Neural cell (in vitro differentiated cells): ENCODE results near the gene MRPL28. TPM values are rescaled to one million over a fixed set of nuclear protein-coding genes. Genes with fewer than 3 reads are reported as not detected.

Experiments
- H2AFZ ChIP-seq: fragments of 200-600, 300-800 bp; sonication (generic), shearing (Covaris generic); 2 replicates; pipeline ENCODE4 v1.6.0; 2014; ENCODE audit warnings: low read depth, mild to moderate bottlenecking, antibody characterized with exemption, low read length, moderate library complexity
- H3F3A ChIP-seq: fragments of 200-600 bp; shearing (Covaris generic); 2 replicates; pipeline ENCODE4 v1.6.1; 2016; ENCODE audit warnings: mild to moderate bottlenecking, moderate library complexity, mixed read lengths, antibody characterized with exemption, low read length; ENCODE audit not compliant: insufficient read depth, poor library complexity, severe bottlenecking
- H3K27ac ChIP-seq: fragments of 200-600, 300-800 bp; sonication (generic), shearing (Covaris generic); 2 replicates; pipeline ENCODE4 v1.5.1; 2014; ENCODE audit warnings: mild to moderate bottlenecking, low read length, moderate library complexity
- H3K27me3 ChIP-seq: fragments of 300-800, 200-600 bp; sonication (generic), shearing (Covaris generic); 2 replicates; pipeline ENCODE4 v1.6.0; 2014; ENCODE audit warnings: mild to moderate bottlenecking, low read depth, low read length, moderate library complexity; ENCODE audit not compliant: insufficient read depth
- H3K36me3 ChIP-seq: fragments of 300-800, 200-600 bp; sonication (generic), shearing (Covaris generic); 2 replicates; pipeline ENCODE4 v1.5.1; 2014; ENCODE audit warnings: mild to moderate bottlenecking, antibody characterized with exemption, low read length, moderate library complexity; ENCODE audit not compliant: insufficient read depth
- H3K4me2 ChIP-seq: fragments of 300-800, 200-600 bp; sonication (generic), shearing (Covaris generic); 2 replicates; pipeline ENCODE4 v1.6.0; 2014; ENCODE audit warnings: mild to moderate bottlenecking, low read length
- H3K4me3 ChIP-seq: fragments of 300-800, 200-600 bp; sonication (generic), shearing (Covaris generic); 2 replicates; pipeline ENCODE4 v1.5.1; 2014; ENCODE audit warnings: mild to moderate bottlenecking, low read length, moderate library complexity
- H3K79me2 ChIP-seq: fragments of 200-600 bp; shearing (Covaris generic); replicated peaks from 2 replicates; pipeline ENCODE4 v1.6.0; 2014; ENCODE audit warnings: mild to moderate bottlenecking, low read length, moderate library complexity; ENCODE audit not compliant: insufficient read depth
- H3K9ac ChIP-seq: fragments of 300-800, 200-600 bp; sonication (generic), shearing (Covaris generic); 2 replicates; pipeline ENCODE4 v1.6.1; 2016; ENCODE audit warnings: mild to moderate bottlenecking, low read length, mixed read lengths
- H3K9me2 ChIP-seq: fragments of 200-600 bp; shearing (Covaris generic); 2 replicates; pipeline ENCODE4 v1.6.1; 2016; ENCODE audit warnings: mild to moderate bottlenecking, low read length, mixed read lengths; ENCODE audit not compliant: insufficient read depth
- H3K9me3 ChIP-seq: fragments of 200-600, 300-800 bp; sonication (generic), shearing (Covaris generic); 2 replicates; pipeline ENCODE4 v1.6.1; 2016; ENCODE audit warnings: mild to moderate bottlenecking, mixed run types, low read length, moderate library complexity, mixed read lengths
- H4K20me1 ChIP-seq: fragments of 200-600 bp; shearing (Covaris generic); 2 replicates; pipeline ENCODE4 v1.6.1; 2016; ENCODE audit warnings: mild to moderate bottlenecking, mixed run types; ENCODE audit not compliant: insufficient read depth
- CTCF ChIP-seq: fragments of 450-650 bp; IDR thresholded peaks from 2 replicates; pipeline ENCODE4 v1.5.1; 2014; ENCODE audit warnings: antibody characterized with exemption, mild to moderate bottlenecking, moderate library complexity; ENCODE audit not compliant: poor library complexity, severe bottlenecking
- EP300 ChIP-seq: fragments of 450-650 bp; conservative IDR thresholded peaks from 2 replicates; pipeline ENCODE4 v1.6.1; 2014; ENCODE audit warnings: antibody characterized with exemption, mild to moderate bottlenecking, moderate library complexity; ENCODE audit not compliant: poor library complexity, severe bottlenecking
- EZH2 ChIP-seq: fragments of 200-600, 300-800 bp; shearing (Covaris generic), sonication (generic); IDR thresholded peaks from 2 replicates; pipeline ENCODE4 v1.6.1; 2014; ENCODE audit warnings: antibody characterized with exemption, low read length, borderline replicate concordance, mild to moderate bottlenecking; ENCODE audit not compliant: insufficient read depth, poor library complexity, severe bottlenecking
- MXI1 ChIP-seq: fragments of 450-650 bp; conservative IDR thresholded peaks from 2 replicates; pipeline ENCODE4 v1.6.1; 2014; ENCODE audit warnings: antibody characterized with exemption, mild to moderate bottlenecking; ENCODE audit not compliant: poor library complexity, severe bottlenecking
- POLR2AphosphoS5 ChIP-seq: IDR thresholded peaks from 2 replicates; pipeline ENCODE4 v1.6.1; 2012
- RAD21 ChIP-seq: fragments of 450-650 bp; conservative IDR thresholded peaks from 2 replicates; pipeline ENCODE4 v1.6.1; 2014; ENCODE audit warnings: antibody characterized with exemption, mild to moderate bottlenecking, moderate library complexity
- REST ChIP-seq: IDR thresholded peaks from 2 replicates; pipeline ENCODE4 v1.6.1; 2012; ENCODE audit warnings: borderline replicate concordance
- SMC3 ChIP-seq: fragments of 450-650 bp; conservative IDR thresholded peaks from 2 replicates; pipeline ENCODE4 v1.6.1; 2014; ENCODE audit warnings: antibody characterized with exemption, mild to moderate bottlenecking, moderate library complexity; ENCODE audit not compliant: poor library complexity
- TAF1 ChIP-seq: IDR thresholded peaks from 2 replicates; pipeline ENCODE4 v1.6.1; 2012; ENCODE audit warnings: low read depth
- polyA plus RNA-seq: library from polyadenylated mRNA; depleted of rRNA; stranded (reverse); fragments of >200 nt; gene quantifications from 2 replicates; pipeline ENCODE4 v1.2.3, GENCODE V29; 2014

MRPL28 gene
- polyA plus RNA-seq, 1 donor from 2014 or later: 134 TPM

DNA sequence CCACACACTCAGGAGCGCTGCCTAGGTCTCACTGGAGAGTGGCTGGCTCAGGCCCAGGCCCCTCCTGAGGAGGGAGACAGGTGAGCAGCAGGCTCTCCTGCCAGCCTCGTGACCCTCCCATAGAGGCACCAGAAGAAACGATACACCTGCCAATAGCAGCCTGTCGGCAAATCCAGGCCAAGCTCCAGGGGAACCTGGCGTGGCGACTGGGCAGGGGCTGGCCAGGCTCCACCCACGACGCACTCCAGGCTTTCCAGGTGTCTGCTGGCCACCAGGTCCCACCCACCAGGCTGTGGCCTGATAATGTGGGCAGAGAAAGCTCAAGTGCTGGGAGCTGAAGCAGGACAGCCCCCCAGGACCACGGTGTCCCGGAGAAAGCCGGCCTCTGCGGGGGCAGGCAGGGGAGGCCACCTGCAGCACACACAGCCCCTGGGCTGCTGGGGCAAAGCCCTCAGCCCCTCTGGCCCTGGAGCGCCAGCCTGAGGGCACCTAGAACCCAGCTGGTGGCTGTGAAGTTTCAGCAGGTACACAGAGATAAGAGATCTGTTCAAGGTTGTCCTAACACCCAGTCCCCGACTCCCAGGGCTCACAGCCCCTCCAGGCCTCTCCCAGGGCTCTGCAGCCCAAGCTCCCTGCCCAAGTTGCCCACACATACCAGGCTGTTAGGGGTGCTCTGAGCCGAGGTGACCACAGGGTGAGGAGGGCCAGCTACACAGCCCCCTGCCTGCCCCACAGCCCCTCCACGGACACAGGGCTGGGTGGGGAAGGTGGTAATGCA is 9.0 kb upstream of the MRPL28 start:
- Histone ChIP-seq H3F3A (no peaks in the 10 kb centered on the region), H3K4me3 (no peak overlapping the region), H3K9me3 (no peaks in the 10 kb centered on the region), H4K20me1 (peaks cover 4% of the 10 kb centered on the region), H3K36me3 (no peaks in the 10 kb centered on the region), H3K27me3 (no peaks in the 10 kb centered on the region), H3K4me2 (no peak overlapping the region), H3K79me2 (peaks cover 6% of the 10 kb centered on the region), H3K9ac (no peak overlapping the region), H3K27ac (no peak overlapping the region), H2AFZ (no peak overlapping the region), H3K9me2 (no peaks in the 10 kb centered on the region)
- TF ChIP-seq SMC3: no peak
- TF ChIP-seq EZH2: no peak
- no peak for TF ChIP-seq MXI1
- TF ChIP-seq CTCF: no peak
- TF ChIP-seq EP300: no peak
- no peak for TF ChIP-seq POLR2AphosphoS5
- no peak for TF ChIP-seq RAD21
- TF ChIP-seq TAF1: no peak
- no peak for TF ChIP-seq REST

DNA sequence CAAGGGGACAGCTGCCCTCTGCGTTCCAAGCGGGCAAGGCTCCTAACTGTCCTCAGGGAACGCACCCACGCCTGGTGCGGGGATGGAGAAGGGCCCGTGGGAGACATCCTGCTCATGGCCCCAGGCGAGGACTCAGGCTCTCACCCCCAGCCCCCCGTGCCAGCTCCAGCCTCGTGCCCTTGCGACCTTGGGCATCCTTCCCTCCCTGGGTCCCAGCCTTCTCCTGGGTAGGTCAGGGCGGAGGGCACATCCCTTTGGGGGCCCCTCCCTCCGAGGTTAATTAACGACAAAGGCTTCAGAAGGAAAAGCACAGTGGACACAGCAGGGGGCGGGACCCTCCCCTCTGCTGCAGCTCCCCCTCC is 8.5 kb upstream of the MRPL28 start:
- Histone ChIP-seq H3K79me2 (peaks cover 6% of the 10 kb centered on the region), H3K9ac (no peak overlapping the region), H3K9me3 (no peaks in the 10 kb centered on the region), H3K4me2 (no peak overlapping the region), H3F3A (no peaks in the 10 kb centered on the region), H4K20me1 (peaks cover 4% of the 10 kb centered on the region), H3K4me3 (no peak overlapping the region), H3K9me2 (no peaks in the 10 kb centered on the region), H3K27me3 (no peaks in the 10 kb centered on the region), H2AFZ (no peak overlapping the region), H3K36me3 (no peaks in the 10 kb centered on the region), H3K27ac (no peak overlapping the region)
- TF ChIP-seq POLR2AphosphoS5 (no peak), EZH2 (no peak), TAF1 (no peak), CTCF (no peak), REST (no peak), EP300 (no peak), MXI1 (no peak), RAD21 (no peak), SMC3 (no peak)
